K562 (cell line): ENCODE data around the gene HAPLN3. TPM values are rescaled to one million over a fixed set of nuclear protein-coding genes. Genes with fewer than 3 reads are reported as not detected.

ENCODE experiments used
- ATAC-seq: fragments of 200-7000 bp; cut with Tn5 transposase; 3 replicates; pipeline ENCODE4 v1.9.1; 2020; ENCODE audit warnings: moderate library complexity
- BruUV-seq: library from RNA; stranded (reverse); fragments of 400-500 nt; replicated peaks from 2 replicates; lab custom pipeline; 2021; lab: Mats Ljungman, UMichigan
- CTCF ChIA-PET: fragments of 300-600 bp; formaldehyde crosslinking; extraction: SDS; loops from one replicate; lab custom pipeline; 2021; ENCODE audit warnings: low intra/inter-chr PET ratio; lab: Yijun Ruan, JAX
- POLR2A ChIA-PET: fragments of 300-600, 350-650 bp; sonication (Branson Sonifier 250); formaldehyde crosslinking; extraction: SDS; loops from one replicate; lab custom pipeline; 2021; ENCODE audit warnings: antibody characterized with exemption, inconsistent platforms; lab: Yijun Ruan, JAX
- DNase-seq, 4 experiments: peaks; one replicate each; pipeline versions ENCODE4 v3.0.0 to v3.0.0-alpha.2; 2011 to 2018; ENCODE audit warnings: low spot score in 3 of 4, mixed read lengths in 3 of 4; ENCODE audit errors: extremely low read depth in 1 of 4
- FAIRE-seq: peaks from 2 replicates; lab custom pipeline; 2011; peaks lifted over from hg19 to GRCh38; lab: Jason Lieb, UNC
- H2AFZ ChIP-seq: 2 replicates; pipeline ENCODE4 v1.6.0; 2011; ENCODE audit warnings: low read depth, low read length, control low read depth, inconsistent platforms
- H3K27ac ChIP-seq: fragments of 200-600 bp; 3 replicates; pipeline ENCODE4 v1.8.0; 2011; ENCODE audit warnings: low read depth, mild to moderate bottlenecking, control low read depth, inconsistent platforms, low read length, moderate library complexity, mixed read lengths; ENCODE audit errors: extremely low read depth
- H3K27me3 ChIP-seq, 2 experiments: fragments of 300-600 bp in 1 of 2; 2 replicates in 1 of 2; 3 replicates in 1 of 2; pipeline versions ENCODE4 v1.6.0 to v1.8.0; 2011; ENCODE audit warnings: inconsistent platforms in 2 of 2, low read length in 2 of 2, mild to moderate bottlenecking in 1 of 2, mixed read lengths in 1 of 2, moderate library complexity in 1 of 2; ENCODE audit not compliant: control insufficient read depth in 2 of 2, insufficient read depth in 2 of 2
- H3K36me3 ChIP-seq: fragments of 300-600 bp; 3 replicates; pipeline ENCODE4 v1.8.0; 2011; ENCODE audit warnings: mild to moderate bottlenecking, low read length, inconsistent platforms; ENCODE audit not compliant: control insufficient read depth, insufficient read depth
- H3K4me1 ChIP-seq, 2 experiments: fragments of 200-600 bp in 1 of 2; replicated peaks in 1 of 2; 2 replicates in 1 of 2; 3 replicates in 1 of 2; pipeline versions ENCODE4 v1.5.1 to v1.8.0; 2011; ENCODE audit warnings: inconsistent platforms in 2 of 2, low read length in 2 of 2, mild to moderate bottlenecking in 1 of 2, mixed read lengths in 1 of 2, moderate library complexity in 1 of 2; ENCODE audit not compliant: control insufficient read depth in 2 of 2, insufficient read depth in 2 of 2
- H3K4me2 ChIP-seq: 2 replicates; pipeline ENCODE4 v1.6.1; 2011; ENCODE audit warnings: low read length, control low read depth, inconsistent platforms, mixed read lengths; ENCODE audit not compliant: insufficient read depth
- H3K4me3 ChIP-seq: fragments of 200-600 bp; sonication (generic), shearing (Covaris generic); 2 replicates; pipeline ENCODE4 v1.5.1; 2016; ENCODE audit warnings: control low read depth, inconsistent platforms
- H3K79me2 ChIP-seq: fragments of 200-600 bp; 3 replicates; pipeline ENCODE4 v1.8.0; 2011; ENCODE audit warnings: low read length, inconsistent platforms; ENCODE audit not compliant: control insufficient read depth, insufficient read depth
- H3K9ac ChIP-seq, 2 experiments: 2 replicates each; pipeline versions ENCODE4 v1.6.0 to v1.6.1; 2011; ENCODE audit warnings: low read depth in 2 of 2, low read length in 2 of 2, control low read depth in 1 of 2, inconsistent platforms in 1 of 2, mild to moderate bottlenecking in 1 of 2, mixed read lengths in 1 of 2; ENCODE audit not compliant: insufficient read depth in 1 of 2
- H3K9me1 ChIP-seq: one replicate; pipeline ENCODE4 v1.6.0; 2011; ENCODE audit warnings: inconsistent platforms, mild to moderate bottlenecking, low read length, moderate library complexity; ENCODE audit not compliant: control insufficient read depth, insufficient read depth
- H3K9me3 ChIP-seq: replicated peaks from 2 replicates; pipeline ENCODE4 v1.5.1; 2011; ENCODE audit warnings: low read depth, low read length, inconsistent platforms; ENCODE audit not compliant: control insufficient read depth, insufficient read depth
- H4K20me1 ChIP-seq: replicated peaks from 2 replicates; pipeline ENCODE4 v1.6.1; 2011; ENCODE audit warnings: low read length, inconsistent platforms, mixed read lengths; ENCODE audit not compliant: control insufficient read depth, insufficient read depth
- JUND ChIP-seq, 2 experiments: IDR thresholded peaks; 2 replicates in 1 of 2; 3 replicates in 1 of 2; pipeline ENCODE4 v1.6.1; 2011; ENCODE audit warnings: borderline replicate concordance in 2 of 2, low read depth in 2 of 2, low read length in 2 of 2, improper control_type of control experiment in 1 of 2, missing biosample characterization in 1 of 2, missing genetic modification characterization in 1 of 2, missing genetic modification reagents in 1 of 2
- MTA2 ChIP-seq: fragments of 450-650 bp; IDR thresholded peaks from 2 replicates; pipeline ENCODE4 v1.6.1; 2016; ENCODE audit warnings: low read depth
- WGBS: fragments of 100-300 bp; shearing (Covaris generic); methylation state at CpG from one replicate; pipeline ENCODE4 v1.1.6; 2016; ENCODE audit warnings: low coverage, mixed read lengths; ENCODE audit not compliant: insufficient coverage; ENCODE audit errors: missing lambda C conversion rate; 5-methylcytosine and 5-hydroxymethylcytosine counted together
- in situ Hi-C: fragments of 300-500 bp; cut with MboI; formaldehyde crosslinking; loops from 4 replicates; pipeline ENCODE4 v1.15.0; 2018; ENCODE audit warnings: inconsistent platforms, mixed read lengths
- intact Hi-C: fragments of 100-400 bp; cut with micrococcal nuclease; formaldehyde crosslinking; loops from 2 replicates; pipeline ENCODE4 v1.14.2; 2022
- polyA plus RNA-seq, 8 experiments: library from polyadenylated mRNA; depleted of rRNA in 4 of 8; stranded (reverse) in 5 of 8; unstranded in 3 of 8; fragments of >200 nt; fragmentation: Nextera tagmentation in 2 of 8; fragmentation: Illumina TruSeq in 1 of 8; extraction: Ambion mirVana in 2 of 8; extraction: Trizol in 1 of 8; gene quantifications; 2 replicates each; pipeline versions ENCODE4 v1.2.1 to v1.2.3, GENCODE V29; 2011 to 2014; ENCODE audit warnings: inconsistent platforms in 1 of 8, missing spikeins in 1 of 8
- total RNA-seq, 7 experiments: library from RNA; depleted of rRNA in 6 of 7; stranded (reverse); fragments of >200 nt in 6 of 7; fragmentation: Illumina TruSeq in 2 of 7; extraction: Trizol in 2 of 7; gene quantifications; 2 replicates each; pipeline versions ENCODE4 v1.2.1 to v1.2.3, GENCODE V29; 2011 to 2021; ENCODE audit warnings: low replicate concordance in 1 of 7
- TF ChIP-seq, protein P1 (sequence below), 2 experiments: fragments of 450-650 bp; formaldehyde crosslinking in 1 of 2; IDR thresholded peaks; 2 replicates each; pipeline versions ENCODE4 v1.4.0 to v1.6.1; 2014 to 2020; ENCODE audit warnings: mild to moderate bottlenecking in 2 of 2, borderline replicate concordance in 1 of 2, low read depth in 1 of 2
- TF ChIP-seq, protein P2 (sequence below): fragments of 250-450 bp; sonication (Bioruptor Pico); IDR thresholded peaks from 2 replicates; pipeline ENCODE4 v1.6.1; 2021; ENCODE audit warnings: mild to moderate bottlenecking

HAPLN3 gene
- total and polyA plus RNA-seq, 9 of the 15 experiments (the other 6 are each of a cell fraction or from before 2014, with no cell fraction given) = 0.04 to 2.4 (median 0.65) TPM

DNA sequence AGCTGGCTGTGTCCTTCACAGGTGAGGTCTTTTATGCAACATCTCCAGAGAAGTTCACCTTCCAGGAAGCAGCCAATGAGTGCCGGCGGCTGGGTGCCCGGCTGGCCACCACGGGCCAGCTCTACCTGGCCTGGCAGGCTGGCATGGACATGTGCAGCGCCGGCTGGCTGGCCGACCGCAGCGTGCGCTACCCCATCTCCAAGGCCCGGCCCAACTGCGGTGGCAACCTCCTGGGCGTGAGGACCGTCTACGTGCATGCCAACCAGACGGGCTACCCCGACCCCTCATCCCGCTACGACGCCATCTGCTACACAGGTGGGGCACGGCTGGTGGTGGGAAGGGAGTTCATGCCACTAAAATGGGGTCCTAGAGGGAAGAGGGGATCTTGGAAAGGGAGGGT is 52.0 kb downstream of the HAPLN3 start (continued):
- TF ChIP-seq, protein P1, sequence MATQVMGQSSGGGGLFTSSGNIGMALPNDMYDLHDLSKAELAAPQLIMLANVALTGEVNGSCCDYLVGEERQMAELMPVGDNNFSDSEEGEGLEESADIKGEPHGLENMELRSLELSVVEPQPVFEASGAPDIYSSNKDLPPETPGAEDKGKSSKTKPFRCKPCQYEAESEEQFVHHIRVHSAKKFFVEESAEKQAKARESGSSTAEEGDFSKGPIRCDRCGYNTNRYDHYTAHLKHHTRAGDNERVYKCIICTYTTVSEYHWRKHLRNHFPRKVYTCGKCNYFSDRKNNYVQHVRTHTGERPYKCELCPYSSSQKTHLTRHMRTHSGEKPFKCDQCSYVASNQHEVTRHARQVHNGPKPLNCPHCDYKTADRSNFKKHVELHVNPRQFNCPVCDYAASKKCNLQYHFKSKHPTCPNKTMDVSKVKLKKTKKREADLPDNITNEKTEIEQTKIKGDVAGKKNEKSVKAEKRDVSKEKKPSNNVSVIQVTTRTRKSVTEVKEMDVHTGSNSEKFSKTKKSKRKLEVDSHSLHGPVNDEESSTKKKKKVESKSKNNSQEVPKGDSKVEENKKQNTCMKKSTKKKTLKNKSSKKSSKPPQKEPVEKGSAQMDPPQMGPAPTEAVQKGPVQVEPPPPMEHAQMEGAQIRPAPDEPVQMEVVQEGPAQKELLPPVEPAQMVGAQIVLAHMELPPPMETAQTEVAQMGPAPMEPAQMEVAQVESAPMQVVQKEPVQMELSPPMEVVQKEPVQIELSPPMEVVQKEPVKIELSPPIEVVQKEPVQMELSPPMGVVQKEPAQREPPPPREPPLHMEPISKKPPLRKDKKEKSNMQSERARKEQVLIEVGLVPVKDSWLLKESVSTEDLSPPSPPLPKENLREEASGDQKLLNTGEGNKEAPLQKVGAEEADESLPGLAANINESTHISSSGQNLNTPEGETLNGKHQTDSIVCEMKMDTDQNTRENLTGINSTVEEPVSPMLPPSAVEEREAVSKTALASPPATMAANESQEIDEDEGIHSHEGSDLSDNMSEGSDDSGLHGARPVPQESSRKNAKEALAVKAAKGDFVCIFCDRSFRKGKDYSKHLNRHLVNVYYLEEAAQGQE (IDR thresholded peaks at IDR 0.05; ENCODE audit: borderline replicate concordance) = no peak
- TF ChIP-seq, protein P1 (CRISPR knock-in tag; IDR thresholded peaks at IDR 0.05; ENCODE audit: low read depth) = no peak

GRCh38 chr15:88842156-88842555 is 53.2 kb downstream of the HAPLN3 start:
- WGBS = 12% methylated on average over 4 of the region's 4 CpGs
- CTCF ChIA-PET = interaction anchor here (0.6 kb wide), 1 partner anchor 38 kb away, joined by 4 read pairs; no protein-coding TSS in a partner anchor
- Histone ChIP-seq H3K4me3 (no peak overlapping the region), H2AFZ (no peak overlapping the region), H3K9me1 (no peaks in the 10 kb centered on the region), H4K20me1 (no peaks in the 10 kb centered on the region; the same call in 1 of the 2 replicates), H3K27me3 (peaks cover 28 to 45% of the 10 kb centered on the region in 2 experiments), H3K9ac (no peak overlapping the region), H3K4me2 (no peak overlapping the region), H3K9me3 (no peaks in the 10 kb centered on the region), H3K27ac (no peak overlapping the region), H3K4me1 (peaks cover 0 to 20% of the 10 kb centered on the region in 2 experiments; a peak in 2 of 5 replicates), H3K36me3 (no peaks in the 10 kb centered on the region), H3K79me2 (no peaks in the 10 kb centered on the region)
- no TSS peak for BruUV-seq
- intact Hi-C loops = no loop called here
- in situ Hi-C loops = no loop called here
- FAIRE-seq (no peak), DNase-seq (no peak), ATAC-seq (no peak)
- POLR2A ChIA-PET = interaction anchor here (0.9 kb wide), 1 partner anchor 8 kb away, joined by 5 read pairs; no protein-coding TSS in a partner anchor
- TF ChIP-seq MTA2 (no peak), JUND (IDR thresholded peaks at IDR 0.05; ENCODE audit: borderline replicate concordance, low read depth, low read length) (no peak), JUND (tag; IDR thresholded peaks at IDR 0.05; ENCODE audit: borderline replicate concordance, low read depth, low read length) (no peak)
- TF ChIP-seq, protein P2, sequence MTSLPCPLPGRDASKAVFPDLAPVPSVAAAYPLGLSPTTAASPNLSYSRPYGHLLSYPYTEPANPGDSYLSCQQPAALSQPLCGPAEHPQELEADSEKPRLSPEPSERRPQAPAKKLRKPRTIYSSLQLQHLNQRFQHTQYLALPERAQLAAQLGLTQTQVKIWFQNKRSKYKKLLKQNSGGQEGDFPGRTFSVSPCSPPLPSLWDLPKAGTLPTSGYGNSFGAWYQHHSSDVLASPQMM (CRISPR knock-in tag) = no peak
